Stimulated activated CD4-positive, alpha-beta T cell treated with anti-CD3 and anti-CD28 coated beads, Interleukin-15, amount 100 ng/mL, for 1 hour (primary cell): ENCODE data around the gene FUT7.

Source experiments
- DNase-seq, 2 donors: peaks; one replicate each; pipeline ENCODE4 v3.0.0-alpha.2; 2020; ENCODE audit warnings: low read depth in 1 of 2, low spot score in 1 of 2

Gene FUT7

GRCh38 chr9:137050570-137050969, 18.7 kb upstream of the FUT7 start:
- no peak for DNase-seq

GRCh38 chr9:137049544-137050449, 17.9 kb upstream of the FUT7 start:
- DNase-seq: no peak

- DNase-seq: no peak
Measured at GRCh38 chr9:137048655-137049543, 17.0 kb upstream of the FUT7 start.

GRCh38 chr9:137046088-137046787, 14.3 kb upstream of the FUT7 start, which contains the start of gene NPDC1:
NPDC1 (minus strand) TSS chr9:137046177; CDS start chr9:137045989, 188 bp downstream.
- peak; percentile 56 to 69 for DNase-seq

- no peak for DNase-seq
Measured at GRCh38 chr9:137045294-137046087, 13.6 kb upstream of the FUT7 start.

GRCh38 chr9:137044502-137045177, 12.8 kb upstream of the FUT7 start:
- DNase-seq: no peak

- no peak for DNase-seq
Measured at GRCh38 chr9:137044037-137044436, 12.1 kb upstream of the FUT7 start.

GRCh38 chr9:137042751-137043727, 11.2 kb upstream of the FUT7 start:
- no peak for DNase-seq

- DNase-seq: no peak
Measured at GRCh38 chr9:137041124-137041523, 9.2 kb upstream of the FUT7 start.

GRCh38 chr9:137040568-137040967, 8.7 kb upstream of the FUT7 start:
- no peak for DNase-seq

- DNase-seq: no peak
Measured at GRCh38 chr9:137039611-137040366, 7.9 kb upstream of the FUT7 start.

GRCh38 chr9:137038916-137039315, 7.0 kb upstream of the FUT7 start:
- DNase-seq: no peak

- DNase-seq: no peak
Measured at GRCh38 chr9:137037483-137037882, 5.6 kb upstream of the FUT7 start.

GRCh38 chr9:137037035-137037434, 5.1 kb upstream of the FUT7 start:
- no peak for DNase-seq

- no peak for DNase-seq
Measured at GRCh38 chr9:137035937-137036336, 4.0 kb upstream of the FUT7 start.

GRCh38 chr9:137035507-137035834, 3.6 kb upstream of the FUT7 start:
- DNase-seq: no peak

- DNase-seq: peak; percentile 72 to 81
Measured at GRCh38 chr9:137034709-137035506, 3.0 kb upstream of the FUT7 start.
